OCI-LY1 (cell line): ENCODE data around the gene CPNE7.

Source experiments
- H2AFZ ChIP-seq: fragments of 200-600 bp; sonication (generic), shearing (Covaris generic); 2 replicates; pipeline ENCODE4 v1.6.0; 2014; ENCODE audit warnings: antibody characterized with exemption, mild to moderate bottlenecking, low read length
- H3F3A ChIP-seq: fragments of 200-600 bp; sonication (generic), shearing (Covaris generic); 2 replicates; pipeline ENCODE4 v1.6.0; 2014; ENCODE audit warnings: mild to moderate bottlenecking, antibody characterized with exemption, low read length, moderate library complexity; ENCODE audit not compliant: insufficient read depth
- H3K27ac ChIP-seq: fragments of 200-600 bp; sonication (generic); 2 replicates; pipeline ENCODE4 v1.5.1; 2014; ENCODE audit warnings: low read length, mixed run types, mild to moderate bottlenecking, low read depth; ENCODE audit not compliant: poor library complexity, severe bottlenecking
- H3K27me3 ChIP-seq: fragments of 200-600 bp; sonication (generic); 2 replicates; pipeline ENCODE4 v1.6.0; 2014; ENCODE audit warnings: antibody characterized with exemption, mild to moderate bottlenecking, low read length, moderate library complexity; ENCODE audit not compliant: insufficient read depth
- H3K36me3 ChIP-seq: fragments of 200-600 bp; sonication (generic); 2 replicates; pipeline ENCODE4 v1.6.1; 2014; ENCODE audit warnings: mild to moderate bottlenecking, antibody characterized with exemption, low read length, moderate library complexity, mixed read lengths; ENCODE audit not compliant: insufficient read depth
- H3K4me1 ChIP-seq: fragments of 200-600 bp; sonication (generic); 2 replicates; pipeline ENCODE4 v1.5.1; 2014; ENCODE audit warnings: mild to moderate bottlenecking, low read length, moderate library complexity; ENCODE audit not compliant: insufficient read depth, severe bottlenecking
- H3K4me2 ChIP-seq: fragments of 200-600 bp; sonication (generic), shearing (Covaris generic); 2 replicates; pipeline ENCODE4 v1.6.1; 2014; ENCODE audit warnings: low read length
- H3K4me3 ChIP-seq: fragments of 200-600 bp; sonication (generic); 2 replicates; pipeline ENCODE4 v1.5.1; 2014; ENCODE audit warnings: low read length, low read depth, mild to moderate bottlenecking, mixed read lengths; ENCODE audit not compliant: poor library complexity, severe bottlenecking
- H3K79me2 ChIP-seq: fragments of 200-600 bp; shearing (Covaris generic); 2 replicates; pipeline ENCODE4 v1.6.1; 2016; ENCODE audit warnings: mixed run types, low read length, mixed read lengths; ENCODE audit not compliant: insufficient read depth
- H3K9ac ChIP-seq: fragments of 200-600 bp; sonication (generic), shearing (Covaris generic); 2 replicates; pipeline ENCODE4 v1.6.1; 2014; ENCODE audit warnings: mild to moderate bottlenecking, low read length, mixed read lengths
- H3K9me2 ChIP-seq: fragments of 200-600 bp; sonication (generic), shearing (Covaris generic); 2 replicates; pipeline ENCODE4 v1.6.1; 2014; ENCODE audit warnings: low read depth, mild to moderate bottlenecking, low read length, mixed read lengths
- H3K9me3 ChIP-seq: fragments of 200-600 bp; shearing (Covaris generic); 2 replicates; pipeline ENCODE4 v1.6.1; 2014; ENCODE audit warnings: low read length, mixed read lengths
- H4K20me1 ChIP-seq: fragments of 200-600 bp; sonication (generic), shearing (Covaris generic); 2 replicates; pipeline ENCODE4 v1.6.0; 2016; ENCODE audit warnings: mild to moderate bottlenecking, low read length; ENCODE audit not compliant: insufficient read depth
- CTCF ChIP-seq: fragments of 200-600 bp; sonication (generic), shearing (Covaris generic); IDR thresholded peaks from 2 replicates; pipeline ENCODE4 v1.5.1; 2017; ENCODE audit warnings: mild to moderate bottlenecking, antibody characterized with exemption, low read length, moderate library complexity, mixed read lengths
- EZH2 ChIP-seq: fragments of 200-600 bp; sonication (generic), shearing (Covaris generic); IDR thresholded peaks from 2 replicates; pipeline ENCODE4 v1.8.0; 2017; ENCODE audit warnings: borderline replicate concordance, mixed run types, mild to moderate bottlenecking, antibody characterized with exemption, low read length, moderate library complexity, mixed read lengths

Gene CPNE7

DNA sequence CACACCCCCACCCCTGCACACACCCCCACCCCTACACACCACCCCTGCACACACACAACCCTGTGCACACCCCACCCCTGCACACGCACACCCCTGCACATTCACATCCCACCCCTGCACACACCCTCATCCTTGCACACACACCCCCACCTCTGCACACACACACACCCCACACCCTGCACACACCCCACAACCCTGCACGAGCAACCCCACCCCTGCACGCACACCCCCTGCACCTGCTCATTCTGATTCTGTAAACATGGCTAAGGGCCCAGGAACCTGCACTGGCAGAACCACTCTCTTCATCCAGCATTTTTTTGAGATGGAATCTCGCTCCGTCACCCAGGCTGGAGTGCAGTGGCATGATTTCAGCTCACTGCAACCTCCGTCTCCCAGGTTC lies 63.8 kb downstream of the CPNE7 start:
- Histone ChIP-seq H3K9me2 (no peaks in the 10 kb centered on the region), H3F3A (no peaks in the 10 kb centered on the region), H2AFZ (no peak overlapping the region), H4K20me1 (no peaks in the 10 kb centered on the region), H3K27me3 (peaks cover 5% of the 10 kb centered on the region; the same call in 1 of the 2 replicates), H3K9ac (no peak overlapping the region), H3K4me1 (no peaks in the 10 kb centered on the region), H3K4me3 (no peak overlapping the region), H3K4me2 (no peak overlapping the region), H3K9me3 (no peaks in the 10 kb centered on the region), H3K36me3 (no peaks in the 10 kb centered on the region), H3K27ac (no peak overlapping the region), H3K79me2 (no peaks in the 10 kb centered on the region)
- TF ChIP-seq CTCF (no peak), EZH2 (no peak)

DNA sequence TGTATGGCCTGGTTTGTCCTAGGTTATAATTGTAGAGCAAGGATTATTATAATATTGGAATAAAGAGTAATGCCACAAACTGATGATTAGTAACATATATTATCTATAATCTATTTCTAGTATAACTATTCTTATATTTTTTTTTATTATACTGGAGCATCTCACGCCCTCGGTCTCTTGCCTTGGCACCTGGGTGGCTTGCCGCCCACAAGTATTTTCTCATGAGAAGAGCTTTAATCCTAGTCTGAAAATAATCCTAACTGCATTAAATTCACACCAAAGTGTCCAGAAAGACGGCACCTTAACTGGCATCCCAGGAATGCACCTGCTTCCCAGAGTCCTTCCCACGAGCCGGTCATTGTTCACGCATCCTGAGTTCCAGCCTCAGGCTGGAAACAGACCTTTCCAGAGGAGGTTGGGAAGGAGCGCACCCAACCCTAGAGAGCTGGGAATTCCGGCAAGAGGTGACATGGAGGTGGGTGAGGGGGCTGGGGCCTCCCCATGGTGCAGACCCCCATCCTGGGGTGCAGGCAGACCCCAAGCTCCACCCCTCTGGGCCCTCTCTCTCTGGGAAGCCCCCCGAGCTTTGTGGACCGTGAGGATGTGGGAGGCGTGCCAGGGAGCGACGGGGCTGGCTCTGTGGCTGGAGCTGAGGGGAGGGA lies 66.0 kb downstream of the CPNE7 start:
- no peaks in the 10 kb centered on the region for H3K9me3 ChIP-seq
- no peak overlapping the region for H3K4me3 ChIP-seq
- H3K27me3 ChIP-seq: peaks cover 5% of the 10 kb centered on the region; the same call in 1 of the 2 replicates
- no peaks in the 10 kb centered on the region for H3F3A ChIP-seq
- no peak for TF ChIP-seq CTCF
- TF ChIP-seq EZH2: no peak
- H3K9ac ChIP-seq: no peak overlapping the region
- no peaks in the 10 kb centered on the region for H3K9me2 ChIP-seq
- H3K27ac ChIP-seq: no peak overlapping the region
- H3K79me2 ChIP-seq: no peaks in the 10 kb centered on the region
- H3K4me2 ChIP-seq: no peak overlapping the region
- no peaks in the 10 kb centered on the region for H3K4me1 ChIP-seq
- H4K20me1 ChIP-seq: no peaks in the 10 kb centered on the region
- no peak overlapping the region for H2AFZ ChIP-seq
- peaks cover 15% of the 10 kb centered on the region for H3K36me3 ChIP-seq

GRCh38 chr16:89642574-89642973 lies 67.0 kb downstream of the CPNE7 start:
- Histone ChIP-seq H3K36me3 (peaks cover 23% of the 10 kb centered on the region), H3F3A (no peaks in the 10 kb centered on the region), H4K20me1 (no peaks in the 10 kb centered on the region), H3K4me1 (no peaks in the 10 kb centered on the region), H3K79me2 (no peaks in the 10 kb centered on the region), H3K9ac (no peak overlapping the region), H3K9me3 (no peaks in the 10 kb centered on the region), H3K27ac (no peak overlapping the region), H3K4me2 (no peak overlapping the region), H2AFZ (no peak overlapping the region), H3K9me2 (no peaks in the 10 kb centered on the region), H3K27me3 (peaks cover 5% of the 10 kb centered on the region; the same call in 1 of the 2 replicates), H3K4me3 (no peak overlapping the region)
- no peak for TF ChIP-seq CTCF
- TF ChIP-seq EZH2: no peak
